Subcutaneous adipose tissue (tissue), 4 donors: Measurements from ENCODE around the gene CRACR2A. TPM values are rescaled to one million over a fixed set of nuclear protein-coding genes. Genes with fewer than 3 reads are reported as not detected.

Experiments
- total RNA-seq, 4 donors: library from RNA; depleted of rRNA; stranded (reverse); fragments of >200 nt; gene quantifications; one replicate each; pipeline ENCODE4 v1.1.0, GENCODE V29; 2016
- TF ChIP-seq, protein P1 (sequence below): fragments of 450-650 bp; IDR thresholded peaks from one replicate; pipeline ENCODE4 v1.5.1; 2016; ENCODE audit warnings: low read depth, mild to moderate bottlenecking, control low read depth, antibody characterized with exemption, moderate library complexity

Gene CRACR2A
- total RNA-seq, 4 donors from 2014 or later, result 3.8 to 6.8 (median 6.2) TPM

DNA sequence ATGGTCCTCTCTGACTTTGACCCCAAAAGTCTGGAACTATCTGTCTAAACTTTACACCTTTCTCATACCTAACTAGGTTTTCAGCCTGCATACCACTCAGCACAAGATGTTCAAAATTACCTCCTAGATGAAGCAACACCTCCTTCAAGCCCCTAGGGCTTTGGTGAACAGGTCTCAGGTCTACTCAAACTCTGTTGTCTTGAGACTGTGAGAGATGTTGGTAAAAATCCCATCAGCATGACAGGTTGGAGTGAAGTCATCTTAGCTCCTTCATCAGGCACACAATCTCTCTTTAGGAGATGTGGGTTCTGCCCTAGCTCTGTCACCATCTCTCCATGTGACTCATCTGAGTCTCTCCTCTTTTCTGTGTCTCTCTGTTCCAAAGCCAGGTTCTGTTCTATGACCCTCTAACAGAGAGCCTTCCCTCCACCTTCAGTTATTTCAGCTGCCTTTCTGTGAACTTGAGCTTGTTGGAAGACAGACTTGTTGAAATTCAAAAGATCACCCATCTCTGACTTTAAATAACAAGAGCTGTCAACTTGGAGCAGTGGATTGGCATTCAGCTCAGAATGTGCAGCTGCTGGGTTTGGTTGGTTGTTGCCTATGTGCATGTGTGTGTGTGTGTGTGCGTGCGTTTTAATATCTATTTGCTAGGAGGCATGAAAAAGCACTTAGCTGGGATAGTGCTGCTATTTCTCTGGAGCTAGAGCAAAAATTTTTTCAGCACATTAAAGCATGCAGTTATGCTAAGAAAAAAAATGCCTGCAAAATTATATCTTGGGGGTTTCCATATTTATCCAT, 130.7 kb downstream of the CRACR2A start:
- TF ChIP-seq, protein P1, sequence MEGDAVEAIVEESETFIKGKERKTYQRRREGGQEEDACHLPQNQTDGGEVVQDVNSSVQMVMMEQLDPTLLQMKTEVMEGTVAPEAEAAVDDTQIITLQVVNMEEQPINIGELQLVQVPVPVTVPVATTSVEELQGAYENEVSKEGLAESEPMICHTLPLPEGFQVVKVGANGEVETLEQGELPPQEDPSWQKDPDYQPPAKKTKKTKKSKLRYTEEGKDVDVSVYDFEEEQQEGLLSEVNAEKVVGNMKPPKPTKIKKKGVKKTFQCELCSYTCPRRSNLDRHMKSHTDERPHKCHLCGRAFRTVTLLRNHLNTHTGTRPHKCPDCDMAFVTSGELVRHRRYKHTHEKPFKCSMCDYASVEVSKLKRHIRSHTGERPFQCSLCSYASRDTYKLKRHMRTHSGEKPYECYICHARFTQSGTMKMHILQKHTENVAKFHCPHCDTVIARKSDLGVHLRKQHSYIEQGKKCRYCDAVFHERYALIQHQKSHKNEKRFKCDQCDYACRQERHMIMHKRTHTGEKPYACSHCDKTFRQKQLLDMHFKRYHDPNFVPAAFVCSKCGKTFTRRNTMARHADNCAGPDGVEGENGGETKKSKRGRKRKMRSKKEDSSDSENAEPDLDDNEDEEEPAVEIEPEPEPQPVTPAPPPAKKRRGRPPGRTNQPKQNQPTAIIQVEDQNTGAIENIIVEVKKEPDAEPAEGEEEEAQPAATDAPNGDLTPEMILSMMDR, result no peak

DNA sequence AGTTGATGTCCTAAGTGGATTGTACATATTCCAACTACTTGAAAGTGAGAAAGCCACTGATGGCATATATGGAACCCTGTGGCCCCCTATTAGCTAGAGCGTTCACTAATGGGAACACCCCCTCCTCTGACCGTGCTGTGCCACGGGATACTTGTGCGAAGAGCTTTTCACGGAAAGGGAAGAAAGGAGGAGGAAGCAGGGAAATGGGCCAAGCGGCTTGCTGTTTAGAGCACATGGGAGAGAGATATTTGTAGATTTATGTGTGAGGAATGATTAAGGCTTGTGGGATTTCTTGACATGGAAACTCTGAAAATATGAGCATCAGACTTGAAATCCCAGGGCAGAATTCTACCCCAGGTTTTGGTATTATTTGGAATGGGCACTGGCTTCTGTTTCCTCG, 132.1 kb downstream of the CRACR2A start:
- TF ChIP-seq, protein P1, result no peak

DNA sequence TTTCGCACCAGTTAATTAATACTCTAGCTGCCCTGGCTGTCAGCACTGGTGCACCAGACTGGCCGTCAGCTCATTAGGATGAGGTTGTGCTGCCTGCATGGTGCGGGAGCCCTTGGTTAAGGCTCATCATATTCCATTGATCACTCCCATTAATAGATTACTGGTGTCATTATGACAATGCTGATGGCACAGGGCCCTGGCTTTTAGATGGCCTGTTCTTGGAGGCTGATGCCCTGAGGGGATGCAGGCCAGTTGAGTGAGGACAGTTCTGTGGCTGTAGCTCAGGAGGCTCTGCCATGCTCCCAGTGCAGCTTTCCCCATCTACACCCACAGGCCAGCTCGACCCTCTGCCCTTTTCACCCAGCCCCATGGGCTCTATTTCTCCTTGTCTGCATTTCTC, 135.3 kb downstream of the CRACR2A start:
- TF ChIP-seq, protein P1, result no peak

DNA sequence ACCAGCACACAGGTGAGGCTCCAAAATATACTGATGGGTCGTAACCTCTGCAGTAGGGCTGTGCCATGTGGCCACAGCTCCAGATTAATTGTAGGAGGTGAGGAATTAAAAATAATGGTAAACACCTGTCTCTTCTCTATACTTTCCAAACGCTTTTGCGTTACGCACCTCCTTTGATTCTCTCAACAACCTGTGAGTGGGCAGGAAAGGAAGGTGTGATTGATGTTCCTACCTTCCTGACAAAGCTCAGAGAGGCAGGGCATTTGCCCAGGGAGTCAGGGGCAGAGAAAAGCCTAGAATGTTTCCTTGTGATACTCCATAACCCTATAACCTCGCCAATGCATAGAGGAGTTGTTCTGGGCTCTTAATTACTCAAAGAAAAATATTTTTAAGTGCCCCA, 137.0 kb downstream of the CRACR2A start:
- TF ChIP-seq, protein P1, result no peak

DNA sequence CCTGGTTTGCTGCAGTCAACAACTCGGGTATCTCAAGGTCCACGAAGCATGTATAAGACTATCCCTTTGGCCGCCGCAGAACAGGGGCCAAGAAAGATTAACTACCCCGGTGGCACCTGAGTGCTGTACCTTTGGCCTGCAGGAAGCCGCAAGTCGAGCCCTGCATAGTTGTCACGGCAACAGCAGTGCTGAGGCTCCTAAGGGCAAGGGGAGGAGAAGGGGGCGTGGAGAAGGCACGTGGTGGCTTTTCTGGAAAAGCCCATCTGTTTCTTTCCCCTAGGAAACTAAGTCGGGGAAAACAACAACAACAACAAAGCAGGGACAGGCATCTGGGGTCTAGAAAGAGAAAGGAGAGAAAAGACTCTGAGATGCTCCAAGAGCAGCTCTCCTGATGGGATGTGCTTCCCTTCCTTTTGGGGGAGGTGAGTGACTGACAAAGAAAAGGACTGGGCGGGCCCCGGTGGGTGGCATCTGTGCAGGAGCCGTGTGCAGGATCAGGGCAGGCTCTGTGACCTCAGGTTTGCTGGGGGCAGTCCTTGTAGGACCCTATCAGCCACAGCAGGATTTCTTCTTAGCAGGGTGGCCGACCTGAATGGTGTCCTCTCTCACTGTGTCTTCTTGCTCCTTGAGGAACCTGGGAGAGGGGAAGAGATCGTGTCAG, 138.0 kb downstream of the CRACR2A start:
- TF ChIP-seq, protein P1, result no peak

DNA sequence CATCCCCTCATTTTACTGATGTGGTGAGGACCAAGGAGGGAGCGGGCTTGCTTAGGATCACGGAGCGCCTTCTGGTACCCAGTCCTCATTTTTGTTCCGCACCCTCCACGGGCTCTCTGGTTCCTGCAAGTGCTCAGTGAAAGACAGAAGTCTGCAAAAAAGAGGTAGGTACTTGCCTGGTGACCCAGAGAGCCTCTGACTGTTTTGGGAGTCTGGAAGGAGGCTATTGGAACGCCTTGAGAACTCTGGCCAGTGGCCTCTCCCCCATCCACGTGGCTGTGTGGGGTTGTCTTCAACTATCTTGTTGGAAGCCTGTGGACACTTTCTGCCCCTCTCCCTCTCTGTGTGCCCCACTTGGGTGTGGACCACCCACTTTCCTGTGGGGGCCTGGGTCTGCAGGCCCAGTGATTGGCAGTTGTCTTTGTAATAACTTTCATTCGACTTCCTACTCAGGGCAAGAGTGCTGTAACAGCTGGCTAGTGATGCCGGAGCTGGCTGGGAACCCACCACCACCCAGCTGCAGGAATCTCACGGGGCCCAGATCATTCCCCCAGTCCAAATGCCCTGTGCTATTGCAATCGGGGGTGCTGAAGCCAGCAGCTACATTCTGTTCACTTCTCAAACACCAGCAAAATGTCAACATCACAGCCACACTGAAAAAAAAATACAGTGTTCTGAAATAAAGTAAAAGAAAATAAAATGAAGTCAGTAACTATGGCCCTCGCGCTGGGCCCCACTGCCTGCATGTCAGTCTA, 139.1 kb downstream of the CRACR2A start:
- TF ChIP-seq, protein P1, result no peak
